Liver (tissue), 9 donors: ENCODE results near the gene TRPC4AP. TPM values are rescaled to one million over a fixed set of nuclear protein-coding genes. Genes with fewer than 3 reads are reported as not detected.

Experiments
- DNase-seq: peaks from one replicate; pipeline ENCODE4 v3.0.0-alpha.2; 2017; ENCODE audit warnings: low spot score
- H3K27ac ChIP-seq, 2 donors: one replicate each; pipeline ENCODE4 v1.7.0; 2013; ENCODE audit warnings: inconsistent platforms in 2 of 2, low read length in 2 of 2, control low read depth in 1 of 2, low read depth in 1 of 2, mild to moderate bottlenecking in 1 of 2
- H3K27me3 ChIP-seq, 4 donors: one replicate each; pipeline versions ENCODE4 v1.6.1 to v1.7.0; 2013; ENCODE audit warnings: low read length in 3 of 4, inconsistent platforms in 1 of 4, mild to moderate bottlenecking in 1 of 4, moderate library complexity in 1 of 4; ENCODE audit not compliant: control insufficient read depth in 4 of 4, insufficient read depth in 4 of 4
- H3K36me3 ChIP-seq, 4 donors: one replicate each; pipeline versions ENCODE4 v1.6.1 to v1.7.0; 2013; ENCODE audit warnings: low read length in 3 of 4, mild to moderate bottlenecking in 3 of 4, low read depth in 1 of 4, moderate library complexity in 1 of 4; ENCODE audit not compliant: control insufficient read depth in 4 of 4, insufficient read depth in 3 of 4
- H3K4me1 ChIP-seq, 4 donors: one replicate each; pipeline versions ENCODE4 v1.6.1 to v1.7.0; 2013; ENCODE audit warnings: low read length in 3 of 4, mild to moderate bottlenecking in 3 of 4, moderate library complexity in 1 of 4; ENCODE audit not compliant: control insufficient read depth in 4 of 4, insufficient read depth in 4 of 4
- H3K4me3 ChIP-seq, 3 donors: one replicate each; pipeline versions ENCODE4 v1.6.1 to v1.7.0; 2013; ENCODE audit warnings: low read length in 3 of 3, control low read depth in 1 of 3, low read depth in 1 of 3, mild to moderate bottlenecking in 1 of 3
- H3K9ac ChIP-seq, 2 donors: one replicate each; pipeline ENCODE4 v1.7.0; 2013; ENCODE audit warnings: low read length in 2 of 2, mild to moderate bottlenecking in 2 of 2, moderate library complexity in 2 of 2, control low read depth in 1 of 2, low read depth in 1 of 2
- H3K9me3 ChIP-seq, 4 donors: one replicate each; pipeline versions ENCODE4 v1.6.1 to v1.7.0; 2013; ENCODE audit warnings: low read length in 3 of 4; ENCODE audit not compliant: control insufficient read depth in 4 of 4
- CTCF ChIP-seq: fragments of 150-350 bp; IDR thresholded peaks from 2 replicates; pipeline ENCODE4 v1.5.1; 2017; ENCODE audit warnings: improper control_type of control experiment, low read depth, low read length; ENCODE audit not compliant: missing input control
- EGR1 ChIP-seq, 2 donors: IDR thresholded peaks; 2 replicates each; pipeline ENCODE4 v1.6.1; 2016 to 2018; ENCODE audit warnings: antibody characterized with exemption in 2 of 2, low read depth in 2 of 2
- FOXA1 ChIP-seq: IDR thresholded peaks from 2 replicates; pipeline ENCODE4 v1.6.1; 2016; ENCODE audit warnings: antibody characterized with exemption
- FOXA2 ChIP-seq: IDR thresholded peaks from 2 replicates; pipeline ENCODE4 v1.6.1; 2016; ENCODE audit warnings: antibody characterized with exemption
- GABPA ChIP-seq, 2 donors: IDR thresholded peaks in 1 of 2; conservative IDR thresholded peaks in 1 of 2; 2 replicates each; pipeline ENCODE4 v1.6.1; 2016; ENCODE audit warnings: antibody characterized with exemption in 2 of 2, mild to moderate bottlenecking in 1 of 2, moderate library complexity in 1 of 2
- HNF4A ChIP-seq, 2 donors: conservative IDR thresholded peaks; 2 replicates each; pipeline ENCODE4 v1.6.1; 2016; ENCODE audit warnings: antibody characterized with exemption in 2 of 2, mild to moderate bottlenecking in 2 of 2
- HNF4G ChIP-seq: IDR thresholded peaks from 2 replicates; pipeline ENCODE4 v1.6.1; 2016; ENCODE audit warnings: antibody characterized with exemption
- JUND ChIP-seq, 2 donors: IDR thresholded peaks; 2 replicates each; pipeline ENCODE4 v1.6.1; 2016; ENCODE audit warnings: antibody characterized with exemption in 2 of 2
- NR2F2 ChIP-seq: IDR thresholded peaks from 2 replicates; pipeline ENCODE4 v1.6.1; 2016; ENCODE audit warnings: antibody characterized with exemption
- RAD21 ChIP-seq, 2 donors: IDR thresholded peaks; 2 replicates each; pipeline ENCODE4 v1.6.1; 2016; ENCODE audit warnings: antibody characterized with exemption in 2 of 2, mild to moderate bottlenecking in 2 of 2
- RXRA ChIP-seq, 2 donors: IDR thresholded peaks; 2 replicates each; pipeline ENCODE4 v1.6.1; 2017 to 2018; ENCODE audit warnings: antibody characterized with exemption in 2 of 2, mild to moderate bottlenecking in 1 of 2
- SP1 ChIP-seq: IDR thresholded peaks from 2 replicates; pipeline ENCODE4 v1.6.1; 2018; ENCODE audit warnings: antibody characterized with exemption, mild to moderate bottlenecking
- TAF1 ChIP-seq: conservative IDR thresholded peaks from 2 replicates; pipeline ENCODE4 v1.6.1; 2016; ENCODE audit warnings: antibody characterized with exemption, mild to moderate bottlenecking
- YY1 ChIP-seq: IDR thresholded peaks from 2 replicates; pipeline ENCODE4 v1.6.1; 2016; ENCODE audit warnings: antibody characterized with exemption, mild to moderate bottlenecking
- WGBS: extraction: QIAGEN DNeasy Blood & Tissue Kit; methylation state at CpG from one replicate; pipeline ENCODE4 v1.1.7; 2013; 5-methylcytosine and 5-hydroxymethylcytosine counted together
- polyA plus RNA-seq, 2 donors: library from polyadenylated mRNA; stranded (reverse) in 1 of 2; unstranded in 1 of 2; fragments of 200-250 nt in 1 of 2; fragments of >200 nt in 1 of 2; fragmentation: Nextera tagmentation in 1 of 2; extraction: Ambion mirVana in 1 of 2; gene quantifications; one replicate each; pipeline versions ENCODE4 v1.2.1 to v1.2.3, GENCODE V29; 2013 to 2015
- total RNA-seq, 2 donors: library from RNA; depleted of rRNA; stranded (reverse); fragments of >200 nt; gene quantifications; one replicate each; pipeline ENCODE4 v1.2.3, GENCODE V29; 2014
- TF ChIP-seq, protein P1 (sequence below): IDR thresholded peaks from 2 replicates; pipeline ENCODE4 v1.6.1; 2016; ENCODE audit warnings: antibody characterized with exemption
- TF ChIP-seq, protein P2 (sequence below): IDR thresholded peaks from 2 replicates; pipeline ENCODE4 v1.6.1; 2016; ENCODE audit warnings: antibody characterized with exemption
- donor health status: healthy.
- donor health status: healthy.
- donor health status: healthy.
- donor health status: healthy.
- donor health status: healthy.

The TRPC4AP gene
- total and polyA plus RNA-seq, 4 donors = 26.3 to 57.2 (median 33.8) TPM

DNA sequence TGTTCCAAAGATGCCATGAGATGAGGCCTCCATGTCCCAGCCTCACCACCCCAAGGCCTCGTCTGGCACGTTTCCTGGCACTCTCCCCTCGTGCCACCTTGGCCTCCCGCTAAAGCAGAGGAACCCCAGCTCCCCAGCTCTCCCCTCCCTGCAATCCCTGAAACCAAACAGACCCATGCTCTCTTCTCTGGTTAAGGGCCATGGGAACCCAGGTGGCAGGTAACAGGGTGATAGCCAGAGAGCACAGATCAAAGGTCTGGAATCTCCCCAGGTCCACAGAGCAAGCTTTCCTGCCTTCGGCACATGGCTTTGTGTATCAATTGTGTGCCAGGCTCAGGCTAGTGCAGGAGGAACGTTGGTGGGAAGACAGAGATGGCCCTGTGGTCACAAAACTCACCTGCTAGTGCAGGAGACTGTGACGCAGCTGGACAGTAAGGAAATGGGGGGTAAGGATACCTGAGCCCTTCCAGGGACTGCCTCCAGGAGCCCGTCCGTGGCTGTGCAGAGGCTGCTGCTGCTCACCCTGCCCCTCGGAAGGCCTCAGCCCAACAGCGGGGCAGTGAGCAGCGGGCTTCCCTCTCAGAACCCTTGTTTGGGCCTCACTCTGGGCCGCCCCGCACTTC is 98.0 kb downstream of the TRPC4AP start:
- H3K9ac ChIP-seq = no peak overlapping the region
- 68% methylated on average over 14 of the region's 14 CpGs for WGBS
- peak; percentile 86 to 93 for TF ChIP-seq HNF4A (conservative IDR thresholded peaks at IDR 0.05)
- TF ChIP-seq YY1 = no peak
- no peak for TF ChIP-seq FOXA2
- peak; percentile 79 for TF ChIP-seq HNF4G
- no peak for TF ChIP-seq EGR1 (IDR thresholded peaks at IDR 0.05; ENCODE audit: low read depth in 2 of 2)
- peak; percentile 56 to 67 for TF ChIP-seq RXRA (IDR thresholded peaks at IDR 0.05)
- no peak for TF ChIP-seq CTCF
- peak; percentile 24 for TF ChIP-seq SP1
- peak overlapping the region; percentile 52 to 64 for H3K27ac ChIP-seq
- no peak overlapping the region for H3K4me3 ChIP-seq
- peaks cover 0 to 37% (median 9%) of the 10 kb centered on the region in 4 donors for H3K36me3 ChIP-seq
- no peaks in the 10 kb centered on the region for H3K9me3 ChIP-seq
- DNase-seq = no peak
- H3K27me3 ChIP-seq = no peaks in the 10 kb centered on the region
- peaks cover 2 to 33% (median 18%) of the 10 kb centered on the region in 4 donors for H3K4me1 ChIP-seq

- TF ChIP-seq FOXA1 (no peak), RAD21 (IDR thresholded peaks at IDR 0.05) (no peak), HNF4G (no peak), YY1 (no peak), RXRA (IDR thresholded peaks at IDR 0.05) (no peak), TAF1 (no peak), GABPA (IDR thresholded peaks at IDR 0.05 in 1 of 2, conservative IDR thresholded peaks at IDR 0.05 in 1 of 2) (no peak), JUND (IDR thresholded peaks at IDR 0.05) (no peak), NR2F2 (no peak), FOXA2 (no peak)
- TF ChIP-seq, protein P1, sequence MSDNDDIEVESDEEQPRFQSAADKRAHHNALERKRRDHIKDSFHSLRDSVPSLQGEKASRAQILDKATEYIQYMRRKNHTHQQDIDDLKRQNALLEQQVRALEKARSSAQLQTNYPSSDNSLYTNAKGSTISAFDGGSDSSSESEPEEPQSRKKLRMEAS = no peak
- TF ChIP-seq, protein P2, sequence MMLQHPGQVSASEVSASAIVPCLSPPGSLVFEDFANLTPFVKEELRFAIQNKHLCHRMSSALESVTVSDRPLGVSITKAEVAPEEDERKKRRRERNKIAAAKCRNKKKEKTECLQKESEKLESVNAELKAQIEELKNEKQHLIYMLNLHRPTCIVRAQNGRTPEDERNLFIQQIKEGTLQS = no peak
- no peak overlapping the region for H3K9ac ChIP-seq
- peaks cover 2 to 33% (median 18%) of the 10 kb centered on the region in 4 donors for H3K4me1 ChIP-seq
- peak overlapping the region; percentile 52 to 64 for H3K27ac ChIP-seq
- WGBS = 95% methylated on average over 22 of the region's 22 CpGs
- H3K27me3 ChIP-seq = no peaks in the 10 kb centered on the region
- no peak overlapping the region for H3K4me3 ChIP-seq
- DNase-seq = no peak
- H3K36me3 ChIP-seq = peaks cover 0 to 32% (median 6%) of the 10 kb centered on the region in 4 donors
- H3K9me3 ChIP-seq = no peaks in the 10 kb centered on the region
Observed at GRCh38 chr20:34993941-34994508, 98.6 kb downstream of the TRPC4AP start.
